C4-2B (cell line): Measurements from ENCODE around the gene SDF2.

Experiments
- CTCF ChIP-seq: fragments of 450-650 bp; conservative IDR thresholded peaks from 2 replicates; pipeline ENCODE4 v1.5.1; 2017; ENCODE audit warnings: mild to moderate bottlenecking
- ZFX ChIP-seq: fragments of 450-650 bp; IDR thresholded peaks from 2 replicates; pipeline ENCODE4 v1.6.1; 2017

DNA sequence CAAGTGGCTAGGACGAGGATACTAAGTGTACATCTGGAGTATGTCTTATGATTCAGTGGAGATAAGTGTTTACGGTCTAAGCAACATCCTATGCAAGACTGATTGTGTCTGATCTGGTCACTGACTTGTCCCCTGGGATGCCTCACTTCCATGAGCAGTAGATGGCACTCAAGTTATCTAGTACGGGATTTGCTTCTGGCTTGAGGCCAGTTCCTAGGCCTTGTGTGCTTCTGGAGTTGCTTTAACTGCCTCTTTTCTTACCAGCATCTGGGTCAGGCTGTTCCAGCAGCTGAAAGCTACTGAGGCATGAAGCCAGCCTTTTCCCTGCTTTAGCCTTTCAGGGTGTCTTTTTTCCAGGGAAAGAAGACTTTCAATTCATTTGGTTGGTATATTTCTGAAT lies 23.3 kb upstream of the SDF2 start:
- TF ChIP-seq CTCF, result no peak
- TF ChIP-seq ZFX, result no peak
